Loucy (cell line): ENCODE results near the gene PHLDA1.

Experiments
- H2AFZ ChIP-seq: fragments of 200-600 bp; sonication (generic); 2 replicates; pipeline ENCODE4 v1.6.0; 2016; ENCODE audit warnings: antibody characterized with exemption, mild to moderate bottlenecking, low read length, moderate library complexity
- H3F3A ChIP-seq: fragments of 200-600 bp; 2 replicates; pipeline ENCODE4 v1.6.0; 2016; ENCODE audit warnings: antibody characterized with exemption, low read depth, mild to moderate bottlenecking
- H3K27me3 ChIP-seq: fragments of 200-600 bp; sonication (generic); 2 replicates; pipeline ENCODE4 v1.6.1; 2014; ENCODE audit warnings: low read length, mild to moderate bottlenecking; ENCODE audit not compliant: insufficient read depth, poor library complexity, severe bottlenecking
- H3K36me3 ChIP-seq: fragments of 200-600 bp; sonication (generic); 2 replicates; pipeline ENCODE4 v1.6.1; 2016; ENCODE audit warnings: low read length; ENCODE audit not compliant: insufficient read depth
- H3K4me1 ChIP-seq: fragments of 200-600 bp; sonication (generic); 2 replicates; pipeline ENCODE4 v1.5.1; 2014; ENCODE audit warnings: low read length, mild to moderate bottlenecking; ENCODE audit not compliant: insufficient read depth, poor library complexity, severe bottlenecking
- H3K4me2 ChIP-seq: fragments of 200-600 bp; sonication (generic); 2 replicates; pipeline ENCODE4 v1.6.0; 2014; ENCODE audit warnings: antibody characterized with exemption, low read length, low read depth, mild to moderate bottlenecking; ENCODE audit not compliant: poor library complexity, severe bottlenecking
- H3K4me3 ChIP-seq: fragments of 200-600 bp; sonication (generic); 2 replicates; pipeline ENCODE4 v1.5.1; 2014; ENCODE audit warnings: low read length, mild to moderate bottlenecking, mixed read lengths; ENCODE audit not compliant: poor library complexity, severe bottlenecking
- H3K79me2 ChIP-seq: fragments of 200-600 bp; sonication (generic); 2 replicates; pipeline ENCODE4 v1.6.1; 2014; ENCODE audit warnings: low read length; ENCODE audit not compliant: insufficient read depth
- H3K9ac ChIP-seq: fragments of 200-600 bp; sonication (generic); 2 replicates; pipeline ENCODE4 v1.6.0; 2014; ENCODE audit warnings: mild to moderate bottlenecking, low read depth, low read length, moderate library complexity; ENCODE audit not compliant: poor library complexity, severe bottlenecking
- H3K9me2 ChIP-seq: fragments of 200-600 bp; sonication (generic); replicated peaks from 2 replicates; pipeline ENCODE4 v1.6.1; 2016; ENCODE audit warnings: low read depth, low read length, mixed read lengths
- H3K9me3 ChIP-seq: fragments of 200-600 bp; sonication (generic); 2 replicates; pipeline ENCODE4 v1.6.1; 2014; ENCODE audit warnings: mild to moderate bottlenecking, antibody characterized with exemption, low read length, low read depth; ENCODE audit not compliant: insufficient read depth
- H4K20me1 ChIP-seq: fragments of 200-600 bp; sonication (generic); 2 replicates; pipeline ENCODE4 v1.6.0; 2014; ENCODE audit warnings: antibody characterized with exemption, low read length, mild to moderate bottlenecking; ENCODE audit not compliant: insufficient read depth, poor library complexity, severe bottlenecking
- EZH2phosphoT487 ChIP-seq: fragments of 200-600 bp; IDR thresholded peaks from 2 replicates; pipeline ENCODE4 v1.6.1; 2018; ENCODE audit warnings: antibody characterized with exemption, mild to moderate bottlenecking, moderate library complexity, borderline replicate concordance
- TF ChIP-seq, protein P1 (sequence below): fragments of 200-600 bp; sonication (generic); conservative IDR thresholded peaks from 2 replicates; pipeline ENCODE4 v1.5.1; 2014; ENCODE audit warnings: mild to moderate bottlenecking, antibody characterized with exemption, low read length

Gene PHLDA1

DNA sequence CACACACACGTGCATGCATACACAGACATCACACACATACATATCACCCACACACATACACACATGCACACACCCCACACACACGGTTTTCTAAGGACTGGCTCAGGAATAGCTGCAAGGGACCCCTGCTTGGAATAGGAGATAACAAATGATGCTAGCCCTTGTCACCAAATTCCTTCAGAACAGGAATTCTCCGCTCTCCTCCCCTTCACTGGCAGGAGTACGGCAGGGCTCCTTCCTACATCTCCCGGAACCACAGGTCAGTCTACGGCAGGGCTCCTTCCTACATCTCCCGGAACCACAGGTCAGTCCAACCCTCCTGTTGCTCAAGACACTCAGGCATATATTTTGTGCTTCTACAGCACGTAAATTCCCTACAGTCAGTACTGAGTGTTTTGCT lies 23.9 kb downstream of the PHLDA1 start:
- Histone ChIP-seq H3K4me1 (no peaks in the 10 kb centered on the region), H3K4me2 (no peak overlapping the region), H3K4me3 (no peak overlapping the region), H4K20me1 (no peaks in the 10 kb centered on the region), H2AFZ (no peak overlapping the region), H3K9ac (no peak overlapping the region), H3K9me3 (no peaks in the 10 kb centered on the region), H3K27me3 (no peaks in the 10 kb centered on the region), H3K36me3 (no peaks in the 10 kb centered on the region), H3K79me2 (no peaks in the 10 kb centered on the region), H3F3A (no peaks in the 10 kb centered on the region), H3K9me2 (no peaks in the 10 kb centered on the region)
- TF ChIP-seq, protein P1, sequence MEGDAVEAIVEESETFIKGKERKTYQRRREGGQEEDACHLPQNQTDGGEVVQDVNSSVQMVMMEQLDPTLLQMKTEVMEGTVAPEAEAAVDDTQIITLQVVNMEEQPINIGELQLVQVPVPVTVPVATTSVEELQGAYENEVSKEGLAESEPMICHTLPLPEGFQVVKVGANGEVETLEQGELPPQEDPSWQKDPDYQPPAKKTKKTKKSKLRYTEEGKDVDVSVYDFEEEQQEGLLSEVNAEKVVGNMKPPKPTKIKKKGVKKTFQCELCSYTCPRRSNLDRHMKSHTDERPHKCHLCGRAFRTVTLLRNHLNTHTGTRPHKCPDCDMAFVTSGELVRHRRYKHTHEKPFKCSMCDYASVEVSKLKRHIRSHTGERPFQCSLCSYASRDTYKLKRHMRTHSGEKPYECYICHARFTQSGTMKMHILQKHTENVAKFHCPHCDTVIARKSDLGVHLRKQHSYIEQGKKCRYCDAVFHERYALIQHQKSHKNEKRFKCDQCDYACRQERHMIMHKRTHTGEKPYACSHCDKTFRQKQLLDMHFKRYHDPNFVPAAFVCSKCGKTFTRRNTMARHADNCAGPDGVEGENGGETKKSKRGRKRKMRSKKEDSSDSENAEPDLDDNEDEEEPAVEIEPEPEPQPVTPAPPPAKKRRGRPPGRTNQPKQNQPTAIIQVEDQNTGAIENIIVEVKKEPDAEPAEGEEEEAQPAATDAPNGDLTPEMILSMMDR = no peak
- TF ChIP-seq EZH2phosphoT487 = no peak

DNA sequence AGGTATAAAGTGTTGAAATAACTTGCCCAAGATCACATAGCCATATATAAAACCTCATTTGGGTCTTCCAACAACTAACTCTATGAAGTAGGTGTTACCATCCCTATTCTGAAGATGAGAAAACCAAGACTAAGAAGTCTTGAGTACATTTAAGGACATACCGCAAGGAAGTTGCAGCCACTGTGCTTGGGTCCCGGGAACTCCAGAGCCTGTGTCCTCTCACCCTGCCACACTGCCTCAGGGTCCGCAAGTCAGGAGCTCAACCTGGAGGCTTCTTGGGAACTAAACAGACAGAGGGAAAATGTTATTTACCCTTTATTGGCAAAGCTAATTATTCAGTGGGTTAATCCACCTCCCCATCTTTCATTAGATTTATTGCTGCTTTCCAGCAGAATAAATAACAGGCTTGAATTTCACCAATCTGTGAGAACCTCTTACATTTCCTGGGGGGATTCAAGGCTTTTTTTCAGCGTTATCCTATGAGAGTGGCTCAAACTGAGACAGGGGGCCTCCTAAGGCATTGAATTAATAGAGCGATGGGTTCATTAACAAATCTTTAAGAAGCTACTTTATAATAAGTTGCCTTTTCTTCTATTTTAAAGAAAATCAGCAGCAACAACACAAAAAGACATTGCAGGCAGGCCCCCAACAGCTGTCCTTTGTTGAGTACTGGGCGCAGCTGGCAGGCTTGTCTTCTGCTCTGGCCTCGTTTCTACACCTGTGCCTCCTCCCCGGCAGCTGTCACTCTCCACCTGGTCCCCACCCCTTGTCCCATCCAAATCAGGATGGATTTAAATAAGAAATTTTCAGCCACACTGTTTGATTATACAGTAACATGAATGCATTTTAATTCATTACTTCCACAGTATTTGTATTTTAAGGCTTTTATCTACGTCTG lies 25.3 kb downstream of the PHLDA1 start:
- Histone ChIP-seq H3F3A (no peaks in the 10 kb centered on the region), H2AFZ (no peak overlapping the region), H4K20me1 (no peaks in the 10 kb centered on the region), H3K9ac (no peak overlapping the region), H3K4me1 (no peaks in the 10 kb centered on the region), H3K4me3 (no peak overlapping the region), H3K9me3 (no peaks in the 10 kb centered on the region), H3K27me3 (no peaks in the 10 kb centered on the region), H3K9me2 (no peaks in the 10 kb centered on the region), H3K79me2 (no peaks in the 10 kb centered on the region), H3K4me2 (no peak overlapping the region), H3K36me3 (no peaks in the 10 kb centered on the region)
- TF ChIP-seq EZH2phosphoT487 = no peak
- TF ChIP-seq, protein P1 = no peak

DNA sequence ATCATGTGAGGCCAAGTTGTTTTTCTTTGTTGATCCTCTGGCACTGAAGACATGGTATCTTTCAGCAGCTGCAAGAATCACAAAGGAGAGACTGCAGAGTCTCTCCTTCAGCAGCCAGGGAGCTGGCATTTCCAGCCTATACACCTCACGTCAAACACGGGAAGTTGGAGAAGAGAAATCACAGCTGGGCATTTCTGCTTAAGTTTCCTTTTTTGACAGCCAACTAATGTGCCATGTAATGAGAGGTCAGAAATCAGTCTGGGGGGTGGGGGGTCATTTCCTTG lies 28.3 kb downstream of the PHLDA1 start:
- H3K27me3 ChIP-seq = no peaks in the 10 kb centered on the region
- no peaks in the 10 kb centered on the region for H3K9me2 ChIP-seq
- H2AFZ ChIP-seq = no peak overlapping the region
- TF ChIP-seq, protein P1 = no peak
- no peaks in the 10 kb centered on the region for H3K4me1 ChIP-seq
- no peak overlapping the region for H3K4me3 ChIP-seq
- H3K9ac ChIP-seq = no peak overlapping the region
- no peaks in the 10 kb centered on the region for H3K79me2 ChIP-seq
- H3K4me2 ChIP-seq = no peak overlapping the region
- no peaks in the 10 kb centered on the region for H3F3A ChIP-seq
- no peaks in the 10 kb centered on the region for H3K36me3 ChIP-seq
- no peaks in the 10 kb centered on the region for H4K20me1 ChIP-seq
- H3K9me3 ChIP-seq = no peaks in the 10 kb centered on the region
